Upper lobe of right lung (tissue), 1 donor: ENCODE measurements around the gene TUBGCP4. TPM values are rescaled to one million over a fixed set of nuclear protein-coding genes. Genes with fewer than 3 reads are reported as not detected.
A peak's percentile ranks its signal among the peaks of the same experiment; 100 is the strongest.

ENCODE experiments used
- ATAC-seq: fragments of 200-7000 bp; cut with Tn5 transposase; one replicate; pipeline ENCODE4 v1.9.1; 2020; ENCODE audit warnings: mild to moderate bottlenecking, moderate library complexity
- DNase-seq: peaks from one replicate; pipeline ENCODE4 v3.0.0-alpha.2; 2020
- H3K27ac ChIP-seq: fragments of 200-600 bp; one replicate; pipeline ENCODE4 v1.8.0; 2022
- H3K27me3 ChIP-seq: fragments of 200-600 bp; one replicate; pipeline ENCODE4 v1.8.0; 2022; ENCODE audit warnings: mild to moderate bottlenecking
- H3K36me3 ChIP-seq: fragments of 200-600 bp; one replicate; pipeline ENCODE4 v1.8.0; 2022
- H3K4me1 ChIP-seq: fragments of 200-600 bp; one replicate; pipeline ENCODE4 v1.8.0; 2022
- H3K4me3 ChIP-seq: fragments of 200-600 bp; one replicate; pipeline ENCODE4 v1.8.0; 2022; ENCODE audit warnings: mild to moderate bottlenecking
- H3K9me3 ChIP-seq: fragments of 200-600 bp; one replicate; pipeline ENCODE4 v1.8.0; 2022
- intact Hi-C: fragments of 100-400 bp; cut with DNase I; formaldehyde crosslinking; loops from one replicate; pipeline ENCODE4 v1.11.0; 2022
- long read RNA-seq: library from polyadenylated mRNA; unstranded; transcript quantifications from one replicate; pipeline ENCODE4 v2.0.0, GENCODE V29; 2021
- total RNA-seq: library from RNA; stranded (reverse); fragmentation: NEBNext Ultra II Directional; extraction: Animal tissue kit (Norgen Biotek cat#: 25700); gene quantifications from one replicate; pipeline ENCODE4 v1.2.1, GENCODE V29; 2021
- TF ChIP-seq, protein P1 (sequence below): fragments of 200-600 bp; IDR thresholded peaks from one replicate; pipeline ENCODE4 v1.8.0; 2022; ENCODE audit warnings: antibody characterized with exemption
- donor health status: DM: no; HTN: yes; CAD: no; lungs with severe emphysema.

Gene TUBGCP4
- total RNA-seq = 21.3 TPM
- long read RNA-seq, full-length matches to known transcripts = 22 of 39 reads
- long read RNA-seq, partial matches to known transcripts = 4 of 39 reads
- long read RNA-seq, other reads (novel, unspliced or antisense) = 13 of 39 reads

DNA sequence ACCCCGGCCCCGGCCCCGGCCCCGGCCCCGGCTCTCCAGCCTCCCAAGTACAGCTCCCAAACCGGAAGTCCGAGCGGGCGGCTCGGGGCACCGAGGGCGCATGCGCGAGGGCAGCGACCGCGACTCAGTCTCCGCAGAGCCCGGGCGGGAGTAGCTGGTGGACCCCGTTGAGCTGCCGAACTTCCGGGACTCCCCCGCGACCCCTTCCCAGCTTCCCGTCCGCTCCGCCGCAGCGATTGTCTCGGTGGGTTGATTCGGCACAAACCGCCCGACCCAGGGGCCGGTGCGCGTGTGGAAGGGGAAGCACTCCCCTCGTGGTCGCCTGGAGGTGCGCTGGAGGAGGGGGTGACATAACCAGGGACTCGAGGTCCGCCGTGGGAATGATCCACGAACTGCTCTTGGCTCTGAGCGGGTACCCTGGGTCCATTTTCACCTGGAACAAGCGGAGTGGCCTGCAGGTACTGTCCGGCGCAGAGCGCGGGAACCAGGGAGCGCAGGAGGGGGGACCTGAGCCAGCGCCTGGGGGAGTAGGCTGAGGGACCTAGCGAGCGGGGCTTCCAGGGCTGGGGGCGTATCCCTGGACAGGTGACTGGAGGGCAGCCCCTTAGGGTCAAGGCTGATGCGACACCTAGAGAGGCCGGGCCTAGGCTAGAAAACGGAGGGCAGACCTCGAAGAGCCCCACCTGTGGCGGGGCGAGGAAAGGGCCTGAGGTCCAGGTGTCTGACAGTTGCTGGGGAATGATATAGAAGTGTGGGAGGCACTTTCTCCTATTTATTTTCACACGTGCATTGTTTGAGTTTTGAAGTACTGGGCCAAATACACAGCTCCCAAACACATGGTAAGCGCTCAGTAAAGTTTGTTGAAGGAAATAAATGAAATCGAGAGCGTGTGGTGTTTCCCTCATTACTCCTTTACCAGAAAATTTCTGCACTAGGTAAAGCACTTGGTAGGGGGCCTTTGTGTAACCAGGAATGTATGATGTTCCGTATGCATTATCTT lies at the start of gene TUBGCP4, which contains the start of gene ZSCAN29:
TUBGCP4 (plus strand) TSS at position 127 of the 1,000 bp plus-strand sequence; CDS start at position 381, 254 bp downstream.
ZSCAN29 (minus strand) TSS at position 69 of the 1,000 bp plus-strand sequence. CDS start 1,130 bp downstream, outside the sequence.
- Histone ChIP-seq H3K27ac (peak within 1 kb of the TSS; percentile 82), H3K9me3 (no peaks in the 10 kb centered on the region), H3K27me3 (no peaks in the 10 kb centered on the region), H3K4me1 (peaks cover 23% of the 10 kb centered on the region), H3K4me3 (peak within 1 kb of the TSS; percentile 96), H3K36me3 (peaks cover 2% of the 10 kb centered on the region)
- DNase-seq (peak; percentile 94), ATAC-seq (peak; percentile 96)
- intact Hi-C loops = no loop called here
- TF ChIP-seq, protein P1, sequence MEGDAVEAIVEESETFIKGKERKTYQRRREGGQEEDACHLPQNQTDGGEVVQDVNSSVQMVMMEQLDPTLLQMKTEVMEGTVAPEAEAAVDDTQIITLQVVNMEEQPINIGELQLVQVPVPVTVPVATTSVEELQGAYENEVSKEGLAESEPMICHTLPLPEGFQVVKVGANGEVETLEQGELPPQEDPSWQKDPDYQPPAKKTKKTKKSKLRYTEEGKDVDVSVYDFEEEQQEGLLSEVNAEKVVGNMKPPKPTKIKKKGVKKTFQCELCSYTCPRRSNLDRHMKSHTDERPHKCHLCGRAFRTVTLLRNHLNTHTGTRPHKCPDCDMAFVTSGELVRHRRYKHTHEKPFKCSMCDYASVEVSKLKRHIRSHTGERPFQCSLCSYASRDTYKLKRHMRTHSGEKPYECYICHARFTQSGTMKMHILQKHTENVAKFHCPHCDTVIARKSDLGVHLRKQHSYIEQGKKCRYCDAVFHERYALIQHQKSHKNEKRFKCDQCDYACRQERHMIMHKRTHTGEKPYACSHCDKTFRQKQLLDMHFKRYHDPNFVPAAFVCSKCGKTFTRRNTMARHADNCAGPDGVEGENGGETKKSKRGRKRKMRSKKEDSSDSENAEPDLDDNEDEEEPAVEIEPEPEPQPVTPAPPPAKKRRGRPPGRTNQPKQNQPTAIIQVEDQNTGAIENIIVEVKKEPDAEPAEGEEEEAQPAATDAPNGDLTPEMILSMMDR = peak; percentile 45

DNA sequence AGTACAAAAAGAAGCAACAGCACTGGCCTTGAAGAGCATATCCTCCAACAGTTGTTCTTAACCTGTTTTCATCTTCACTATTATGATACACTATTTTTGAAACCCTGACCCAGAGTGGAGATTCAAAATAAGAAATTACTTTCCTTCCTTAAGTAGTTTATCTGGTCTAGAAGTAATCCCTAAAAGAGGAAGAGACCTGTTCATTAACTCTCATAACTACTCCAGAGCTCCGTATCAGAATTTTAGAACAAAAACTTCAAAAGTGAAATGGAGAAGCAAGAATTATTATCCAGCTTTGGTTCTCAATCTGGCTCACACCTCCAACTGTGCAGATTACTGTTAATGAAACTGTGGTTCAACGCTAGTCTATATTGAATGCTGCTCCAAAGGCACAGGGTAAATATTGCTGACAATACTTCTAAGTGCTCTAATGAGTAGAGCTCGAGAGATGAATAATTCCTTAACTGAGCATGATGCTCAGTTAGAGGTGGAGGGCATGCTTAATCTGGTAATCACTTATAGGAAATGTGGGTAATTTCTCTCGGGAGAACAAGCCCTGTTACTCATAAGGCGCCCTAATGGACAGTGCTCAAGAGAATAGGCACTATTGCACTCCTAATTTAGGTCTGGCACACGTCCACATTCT lies 45.7 kb upstream of the TUBGCP4 start:
- DNase-seq (no peak), ATAC-seq (no peak)
- Histone ChIP-seq H3K4me3 (no peak overlapping the region), H3K27me3 (no peaks in the 10 kb centered on the region), H3K4me1 (peaks cover 18% of the 10 kb centered on the region), H3K36me3 (no peaks in the 10 kb centered on the region), H3K27ac (no peak overlapping the region), H3K9me3 (no peaks in the 10 kb centered on the region)
- intact Hi-C loops = no loop called here
- TF ChIP-seq, protein P1 = no peak

- TF ChIP-seq, protein P1 = no peak
- H3K4me1 ChIP-seq = peaks cover 21% of the 10 kb centered on the region
- H3K4me3 ChIP-seq = peak overlapping the region; percentile 70
- H3K9me3 ChIP-seq = no peaks in the 10 kb centered on the region
- DNase-seq (no peak), ATAC-seq (no peak)
- intact Hi-C loops = no loop called here
- no peaks in the 10 kb centered on the region for H3K27me3 ChIP-seq
- peak overlapping the region; percentile 93 for H3K27ac ChIP-seq
- H3K36me3 ChIP-seq = peaks cover 5% of the 10 kb centered on the region
Observed at GRCh38 chr15:43329217-43329959, 41.5 kb upstream of the TUBGCP4 start.

- TF ChIP-seq, protein P1 = no peak
- Histone ChIP-seq H3K36me3 (peaks cover 5% of the 10 kb centered on the region), H3K4me1 (peaks cover 21% of the 10 kb centered on the region)
Observed at GRCh38 chr15:43329960-43330779, 40.7 kb upstream of the TUBGCP4 start, which contains the start of gene LCMT2. LCMT2 (minus strand) TSS chr15:43330573; CDS start chr15:43330489, 84 bp downstream.

More at GRCh38 chr15:43329960-43330779, 40.7 kb upstream of the TUBGCP4 start, which contains the start of gene LCMT2:
- Histone ChIP-seq H3K27me3 (no peaks in the 10 kb centered on the region), H3K9me3 (no peaks in the 10 kb centered on the region), H3K27ac (peak within 1 kb of the TSS; percentile 93), H3K4me3 (peak within 1 kb of the TSS; percentile 70)
- DNase-seq (peak; percentile 95), ATAC-seq (peak; percentile 97)
- intact Hi-C loops = no loop called here
